HFF-Myc (cell line): ENCODE measurements around the gene TBX4.

Source experiments
- DNase-seq: peaks from one replicate; pipeline ENCODE4 v3.0.0-alpha.2; 2011; ENCODE audit warnings: low read depth; ENCODE audit errors: extremely low read depth
- H3K4me3 ChIP-seq: replicated peaks from 2 replicates; pipeline ENCODE4 v1.5.1; 2011; ENCODE audit warnings: low read depth, mild to moderate bottlenecking, control low read depth, low read length
- TF ChIP-seq, protein P1 (sequence below): IDR thresholded peaks from 2 replicates; pipeline ENCODE4 v1.5.1; 2012; ENCODE audit warnings: mild to moderate bottlenecking, low read depth, low read length, control low read depth; ENCODE audit errors: missing control alignments

The TBX4 gene

DNA sequence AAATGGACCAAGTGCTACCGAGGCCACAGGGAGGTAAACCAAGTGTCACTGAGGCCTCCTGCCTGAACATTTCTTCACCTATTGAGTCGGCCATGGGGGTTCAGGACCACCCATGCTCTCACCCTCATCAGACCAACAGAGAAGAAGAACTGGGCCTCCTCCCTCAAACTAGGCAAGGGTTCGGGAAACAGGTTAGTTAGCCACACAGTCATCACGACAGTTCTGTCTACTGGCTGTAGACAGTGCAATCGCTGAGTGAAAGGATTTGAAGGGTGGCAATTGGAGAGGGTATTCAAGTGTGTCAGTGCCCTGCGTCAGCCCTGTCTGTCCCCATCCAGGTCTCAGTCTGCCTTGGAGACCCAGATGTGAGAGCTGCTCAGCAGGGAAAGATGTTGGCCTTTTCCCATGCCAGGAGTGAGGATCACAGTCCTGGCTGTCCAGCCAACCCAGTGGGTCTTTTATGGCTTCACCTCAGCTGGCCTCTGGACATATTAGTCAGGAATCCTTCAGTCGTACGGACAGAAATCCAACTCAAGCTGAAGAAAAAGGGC lies 32.7 kb upstream of the TBX4 start:
- TF ChIP-seq, protein P1, sequence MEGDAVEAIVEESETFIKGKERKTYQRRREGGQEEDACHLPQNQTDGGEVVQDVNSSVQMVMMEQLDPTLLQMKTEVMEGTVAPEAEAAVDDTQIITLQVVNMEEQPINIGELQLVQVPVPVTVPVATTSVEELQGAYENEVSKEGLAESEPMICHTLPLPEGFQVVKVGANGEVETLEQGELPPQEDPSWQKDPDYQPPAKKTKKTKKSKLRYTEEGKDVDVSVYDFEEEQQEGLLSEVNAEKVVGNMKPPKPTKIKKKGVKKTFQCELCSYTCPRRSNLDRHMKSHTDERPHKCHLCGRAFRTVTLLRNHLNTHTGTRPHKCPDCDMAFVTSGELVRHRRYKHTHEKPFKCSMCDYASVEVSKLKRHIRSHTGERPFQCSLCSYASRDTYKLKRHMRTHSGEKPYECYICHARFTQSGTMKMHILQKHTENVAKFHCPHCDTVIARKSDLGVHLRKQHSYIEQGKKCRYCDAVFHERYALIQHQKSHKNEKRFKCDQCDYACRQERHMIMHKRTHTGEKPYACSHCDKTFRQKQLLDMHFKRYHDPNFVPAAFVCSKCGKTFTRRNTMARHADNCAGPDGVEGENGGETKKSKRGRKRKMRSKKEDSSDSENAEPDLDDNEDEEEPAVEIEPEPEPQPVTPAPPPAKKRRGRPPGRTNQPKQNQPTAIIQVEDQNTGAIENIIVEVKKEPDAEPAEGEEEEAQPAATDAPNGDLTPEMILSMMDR: no peak
- DNase-seq: no peak
- no peak overlapping the region for H3K4me3 ChIP-seq

DNA sequence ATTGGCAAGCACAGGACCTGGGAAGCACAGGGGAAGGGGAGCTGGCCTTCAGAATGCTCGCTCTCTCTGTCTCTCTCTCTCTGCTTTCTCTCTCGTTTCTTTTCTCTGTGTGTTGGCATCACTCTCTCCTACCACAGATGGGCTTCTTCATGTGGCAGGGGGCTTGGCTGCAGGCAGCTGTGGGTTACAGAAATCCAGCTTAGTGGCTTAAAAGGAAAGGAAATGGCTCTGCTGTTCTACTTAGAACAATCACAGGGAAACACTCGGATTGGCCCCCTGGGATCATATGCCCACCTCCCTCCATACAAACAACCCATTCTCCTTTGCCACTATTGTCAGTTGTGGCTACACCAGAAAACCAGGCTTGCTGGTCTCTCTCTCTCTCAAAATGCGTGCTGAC lies 32.2 kb upstream of the TBX4 start:
- TF ChIP-seq, protein P1: no peak
- no peak overlapping the region for H3K4me3 ChIP-seq
- no peak for DNase-seq

DNA sequence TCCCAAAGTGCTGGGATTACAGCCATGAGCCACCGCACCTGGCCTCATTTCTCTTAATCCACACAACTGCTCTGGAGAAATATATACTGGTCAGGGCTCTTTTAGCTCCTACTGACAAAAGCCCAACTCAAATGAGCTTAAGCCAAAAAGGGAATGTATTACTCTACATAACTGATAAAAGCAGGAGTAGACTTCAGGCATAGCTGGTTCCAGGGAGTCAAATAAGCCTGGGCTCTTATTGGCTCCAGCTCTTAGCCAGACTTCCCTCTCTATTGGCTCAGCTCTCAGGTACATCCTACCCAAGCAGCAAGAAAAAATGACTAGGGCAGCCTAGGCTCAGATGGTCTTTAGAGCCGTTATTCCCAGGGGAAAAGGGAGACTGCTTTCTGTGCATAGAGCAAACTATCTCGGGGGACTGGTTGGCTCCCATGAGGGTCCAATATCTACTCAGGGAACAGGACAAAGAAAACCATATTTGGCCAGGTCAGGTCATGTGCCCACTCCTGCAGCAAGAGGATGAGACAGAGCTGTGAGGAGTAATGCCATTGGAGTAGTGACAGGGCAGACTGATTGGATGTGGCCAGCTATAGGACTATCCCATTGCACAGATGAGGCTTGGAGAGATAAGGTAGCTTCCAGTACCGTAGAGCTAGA lies 31.4 kb upstream of the TBX4 start:
- H3K4me3 ChIP-seq: no peak overlapping the region
- TF ChIP-seq, protein P1: no peak
- DNase-seq: no peak

DNA sequence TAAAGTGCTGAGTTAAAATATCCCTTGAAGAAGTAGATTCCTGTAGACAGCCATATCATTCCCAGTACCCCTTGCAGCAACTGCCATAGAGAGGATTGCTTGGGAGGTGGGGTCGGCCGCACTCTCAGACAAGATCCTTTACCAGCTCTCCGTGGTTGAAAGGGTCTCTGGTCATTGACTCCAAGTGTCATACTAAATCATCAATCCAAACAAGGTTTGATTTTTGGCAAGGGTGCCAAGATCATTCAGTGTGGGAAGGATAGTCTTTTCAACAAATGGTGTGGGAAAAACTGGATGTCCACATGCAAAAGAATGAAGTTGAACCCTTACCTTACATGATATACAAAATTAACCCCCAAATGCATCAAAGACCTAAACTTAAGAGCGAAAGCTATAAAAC lies 30.8 kb upstream of the TBX4 start:
- TF ChIP-seq, protein P1: no peak
- no peak overlapping the region for H3K4me3 ChIP-seq
- no peak for DNase-seq

DNA sequence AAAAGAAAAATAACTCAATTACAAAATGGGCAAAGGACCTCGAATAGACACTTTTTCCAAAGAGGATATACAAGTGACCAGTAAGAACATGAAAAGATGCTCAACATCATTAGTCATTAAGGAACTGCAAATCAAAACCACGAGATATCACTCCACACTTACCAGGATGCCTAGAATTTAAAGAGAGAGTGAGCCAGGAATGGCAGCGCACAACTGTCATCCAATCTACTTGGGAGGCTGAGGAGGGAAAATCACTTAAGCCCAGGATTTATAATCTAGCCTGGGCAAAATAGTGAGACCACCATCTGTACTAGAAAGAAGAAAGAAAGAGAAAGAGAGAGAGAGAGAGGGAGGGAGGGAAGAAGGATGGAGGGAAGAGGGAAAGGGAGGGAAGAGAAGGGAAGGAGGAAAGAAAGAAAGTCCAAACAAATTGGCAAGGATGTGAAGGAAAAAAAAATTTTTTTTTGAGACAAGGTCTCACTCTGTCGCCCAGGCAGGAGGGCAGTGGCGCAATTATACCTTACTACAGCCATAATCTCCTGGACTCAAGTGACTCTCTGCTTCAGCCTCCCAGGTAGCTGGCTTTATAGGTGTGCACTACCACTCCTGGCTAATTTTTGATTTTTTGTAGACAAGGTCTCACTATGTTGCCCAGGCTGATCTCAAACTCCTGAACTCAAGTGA lies 30.0 kb upstream of the TBX4 start:
- TF ChIP-seq, protein P1: no peak
- H3K4me3 ChIP-seq: no peak overlapping the region
- DNase-seq: no peak

DNA sequence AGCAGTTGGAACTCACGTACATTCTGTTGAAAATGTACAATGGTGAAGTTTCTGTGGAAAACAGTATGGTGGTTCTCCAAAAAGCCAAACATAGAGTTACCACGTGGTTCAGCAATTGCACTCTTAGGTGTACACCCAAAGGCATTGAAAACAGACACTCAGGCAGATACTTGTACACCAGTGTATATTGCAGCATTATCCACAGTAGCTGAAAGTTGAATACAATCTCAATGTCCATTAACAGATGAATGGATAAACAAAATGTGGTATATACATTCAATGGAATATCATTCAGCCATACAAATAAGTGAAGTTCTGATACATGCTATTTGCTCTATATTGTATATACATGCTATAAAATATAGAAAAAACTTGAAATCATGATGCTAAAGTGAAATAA lies 29.4 kb upstream of the TBX4 start:
- TF ChIP-seq, protein P1: no peak
- H3K4me3 ChIP-seq: no peak overlapping the region
- no peak for DNase-seq
